ENCODE data around the gene CSTPP1.
A peak's percentile ranks its signal among the peaks of the same experiment; 100 is the strongest.

The CSTPP1 gene

GRCh38 chr11:47156333-47156732 lies 219.8 kb downstream of the CSTPP1 start:
- DNase-seq (ENCODE audit: low read depth in 1 of 2, low spot score in 1 of 2), result no peak

GRCh38 chr11:47156951-47157350 lies 220.4 kb downstream of the CSTPP1 start:
- no peak for DNase-seq (ENCODE audit: low read depth in 1 of 2, low spot score in 1 of 2)

- no peak for DNase-seq (ENCODE audit: low read depth in 1 of 2, low spot score in 1 of 2)
Observed at GRCh38 chr11:47157805-47158204, 221.2 kb downstream of the CSTPP1 start.

- DNase-seq (ENCODE audit: low read depth in 1 of 2, low spot score in 1 of 2), result no peak
Observed at GRCh38 chr11:47158242-47158641, 221.7 kb downstream of the CSTPP1 start.

DNA sequence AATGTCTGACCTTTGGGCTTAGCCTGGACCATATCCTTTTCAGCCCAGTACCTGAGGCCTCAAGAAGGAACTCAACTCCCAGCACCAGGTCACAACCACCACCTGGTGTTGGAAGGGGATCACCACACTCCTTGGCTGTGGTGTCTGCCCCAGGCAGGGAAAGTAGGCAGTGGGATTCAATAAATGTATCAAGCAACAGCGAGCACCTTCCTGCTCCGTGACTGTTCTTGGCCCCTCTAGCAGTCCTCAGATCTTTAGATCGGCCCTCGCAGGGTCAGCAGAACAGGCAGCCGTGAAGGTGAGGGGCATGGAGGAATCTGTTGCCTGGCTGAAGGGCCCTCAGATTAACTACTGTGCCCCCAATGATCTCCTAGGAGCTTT lies 224.2 kb downstream of the CSTPP1 start:
- no peak for DNase-seq (ENCODE audit: low read depth in 1 of 2, low spot score in 1 of 2)

DNA sequence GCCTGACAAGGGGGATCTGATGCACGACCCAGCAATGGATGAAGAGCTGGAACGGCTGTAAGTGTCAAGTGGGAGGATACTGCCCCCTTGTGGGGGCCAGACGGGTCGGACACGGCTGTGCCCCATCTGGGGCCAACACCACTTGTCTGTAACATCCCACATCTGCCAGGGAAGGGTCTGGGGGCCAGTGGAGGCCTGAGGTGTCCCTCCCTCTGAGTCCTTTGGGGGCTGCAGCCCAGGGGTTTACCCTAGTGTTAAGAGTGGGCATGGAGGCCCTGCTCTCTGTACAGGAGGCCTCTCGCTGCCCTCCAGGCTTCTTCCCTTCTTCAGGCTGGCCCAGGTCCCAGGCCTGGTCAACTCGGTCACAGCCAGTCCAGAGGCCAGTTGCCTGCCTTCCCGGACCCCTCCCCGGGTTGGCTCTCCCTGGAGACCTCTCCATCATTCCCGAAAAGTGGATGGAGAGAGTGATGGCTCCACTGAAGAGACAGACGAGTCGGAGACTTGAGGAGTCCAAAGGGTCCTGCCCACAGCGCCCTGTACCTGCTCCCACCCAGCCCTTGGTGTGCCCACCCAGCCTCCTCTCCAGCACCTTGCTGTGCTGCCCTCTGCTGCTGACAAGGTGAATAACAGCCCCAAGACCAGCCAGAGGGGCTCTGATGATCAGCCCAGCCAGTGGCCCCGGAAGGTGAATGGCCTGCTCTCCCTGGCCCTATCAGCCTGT lies 224.7 kb downstream of the CSTPP1 start:
- DNase-seq (ENCODE audit: low read depth in 1 of 2, low spot score in 1 of 2), result peak; percentile 25 to 39

GRCh38 chr11:47161890-47162289 lies 225.3 kb downstream of the CSTPP1 start:
- no peak for DNase-seq (ENCODE audit: low read depth in 1 of 2, low spot score in 1 of 2)

- no peak for DNase-seq (ENCODE audit: low read depth in 1 of 2, low spot score in 1 of 2)
Observed at GRCh38 chr11:47162426-47162825, 225.9 kb downstream of the CSTPP1 start.

DNA sequence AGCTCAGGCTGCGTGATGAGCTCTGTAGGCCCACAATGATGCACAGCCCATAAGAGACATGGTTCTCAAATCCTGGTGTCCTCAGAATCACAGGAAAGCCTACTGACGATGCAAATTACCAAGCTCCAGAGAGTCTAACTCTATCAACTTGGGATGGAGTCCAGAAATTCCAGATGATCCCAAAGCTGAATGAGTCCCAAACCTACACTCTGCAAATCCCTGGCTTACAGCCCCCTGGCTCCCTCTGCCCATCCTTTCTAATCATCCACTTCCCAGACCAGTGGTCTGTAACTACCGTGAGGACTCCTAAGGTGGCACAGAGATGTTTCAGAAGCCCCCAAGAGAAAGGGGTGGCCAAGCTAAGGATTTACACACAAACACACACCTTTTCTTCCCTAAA lies 226.6 kb downstream of the CSTPP1 start:
- no peak for DNase-seq (ENCODE audit: low read depth in 1 of 2, low spot score in 1 of 2)

- DNase-seq (ENCODE audit: low read depth in 1 of 2, low spot score in 1 of 2), result no peak
Observed at GRCh38 chr11:47163898-47164297, 227.3 kb downstream of the CSTPP1 start.

DNA sequence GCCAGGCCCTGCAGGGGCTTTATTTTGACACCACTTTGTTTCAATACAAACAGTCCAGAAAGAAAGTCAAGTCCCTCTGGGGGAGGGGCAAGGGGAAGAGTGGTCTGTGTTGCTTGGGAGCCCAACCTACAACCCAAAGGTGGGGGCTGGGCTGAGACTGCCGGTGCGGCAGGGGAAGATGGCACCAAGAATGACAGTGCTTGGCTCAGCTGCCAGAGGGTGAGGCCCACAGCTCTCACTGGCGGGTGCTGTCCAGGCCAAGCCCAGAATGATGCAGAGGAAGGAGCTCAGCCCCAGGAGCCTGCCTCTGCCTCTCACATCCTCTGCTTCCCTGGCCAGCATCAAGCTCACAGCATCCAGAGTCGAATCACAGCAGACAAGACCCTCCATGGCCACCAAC lies 227.8 kb downstream of the CSTPP1 start:
- DNase-seq (ENCODE audit: low read depth in 1 of 2, low spot score in 1 of 2), result no peak

DNA sequence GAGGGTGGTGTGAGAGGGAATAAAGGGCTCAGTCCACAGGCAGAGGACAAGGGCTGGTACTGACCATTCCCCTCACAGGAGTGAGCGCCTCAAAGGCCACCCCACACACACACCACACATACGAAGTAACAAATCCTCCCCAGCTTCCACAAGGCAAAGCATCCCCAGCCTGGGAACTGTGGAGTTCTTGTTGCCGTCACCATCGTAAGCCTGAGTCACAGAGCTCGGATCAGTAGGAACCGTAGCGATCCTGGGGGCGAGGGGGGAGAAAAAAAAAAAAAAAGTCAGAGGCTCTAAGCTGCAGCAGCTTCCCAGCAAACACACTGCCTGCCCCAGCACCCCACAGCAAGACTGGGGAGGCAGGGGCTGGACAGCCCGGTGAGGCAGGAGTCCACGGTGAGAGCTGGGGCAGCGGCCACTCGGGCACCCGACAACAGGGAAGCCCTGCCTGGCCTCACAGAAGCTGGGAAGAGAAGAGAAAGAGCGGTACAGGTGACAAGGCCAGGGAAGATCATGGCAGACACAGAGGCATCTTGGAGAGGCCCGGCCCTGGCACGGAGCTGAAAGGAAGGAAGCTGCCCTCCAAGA lies 228.8 kb downstream of the CSTPP1 start:
- no peak for DNase-seq (ENCODE audit: low read depth in 1 of 2, low spot score in 1 of 2)

DNA sequence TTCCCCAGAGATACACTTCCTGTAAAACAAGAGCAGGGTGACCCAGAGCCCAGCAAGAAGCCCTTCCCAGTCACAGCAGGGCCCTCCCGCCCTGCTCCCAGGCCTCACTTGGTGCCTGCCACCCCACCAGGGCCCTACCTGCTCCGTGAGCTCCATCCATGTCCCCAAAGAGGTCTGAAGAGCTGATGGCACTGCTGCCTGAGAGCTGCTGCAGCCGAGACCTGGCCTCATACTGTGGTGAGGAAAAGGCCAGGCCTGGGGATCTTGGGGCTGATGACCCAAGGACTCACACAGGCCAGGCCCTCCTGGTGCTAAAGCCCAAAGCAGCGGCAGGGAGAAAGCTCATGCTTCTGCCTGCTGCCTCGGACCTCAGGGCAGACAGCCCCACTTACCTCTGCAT lies 229.8 kb downstream of the CSTPP1 start:
- no peak for DNase-seq (ENCODE audit: low read depth in 1 of 2, low spot score in 1 of 2)

DNA sequence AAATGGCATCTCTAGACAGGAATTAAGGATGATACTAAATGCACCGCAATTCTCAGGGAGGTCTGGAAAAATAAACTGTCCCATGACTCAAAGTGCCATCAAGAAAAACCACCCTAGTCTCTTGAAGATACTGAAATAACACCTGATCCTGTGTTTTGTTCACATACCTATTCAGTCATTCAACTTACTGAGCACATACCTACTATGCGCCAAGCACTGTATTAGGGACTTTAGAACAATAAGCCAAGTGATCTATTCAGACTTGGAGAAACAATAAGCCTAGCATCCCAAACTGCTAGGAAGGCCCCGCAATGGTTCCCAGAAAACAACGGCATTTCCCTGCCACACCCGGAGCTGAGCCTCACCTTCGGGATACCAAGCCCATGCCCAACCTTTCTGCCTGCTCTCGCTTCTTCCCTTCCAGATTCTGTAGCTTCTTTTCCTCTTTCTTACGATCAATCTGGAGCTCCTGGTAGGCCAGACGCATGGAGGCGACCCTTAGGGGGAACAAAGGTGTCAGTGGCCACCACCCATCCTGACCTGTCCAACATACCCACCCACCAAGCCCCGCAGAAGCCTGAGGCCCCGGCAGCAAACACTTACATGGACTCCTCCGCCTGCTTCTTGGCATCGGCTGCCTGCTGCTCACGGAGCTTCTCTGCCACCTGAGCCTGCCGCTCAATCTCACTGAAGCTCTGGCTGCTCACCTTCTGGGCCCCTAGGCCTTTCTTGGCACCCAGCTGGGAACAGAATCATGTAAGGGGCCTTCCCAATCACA lies 234.7 kb downstream of the CSTPP1 start:
- no peak for DNase-seq (ENCODE audit: low read depth in 1 of 2, low spot score in 1 of 2)

DNA sequence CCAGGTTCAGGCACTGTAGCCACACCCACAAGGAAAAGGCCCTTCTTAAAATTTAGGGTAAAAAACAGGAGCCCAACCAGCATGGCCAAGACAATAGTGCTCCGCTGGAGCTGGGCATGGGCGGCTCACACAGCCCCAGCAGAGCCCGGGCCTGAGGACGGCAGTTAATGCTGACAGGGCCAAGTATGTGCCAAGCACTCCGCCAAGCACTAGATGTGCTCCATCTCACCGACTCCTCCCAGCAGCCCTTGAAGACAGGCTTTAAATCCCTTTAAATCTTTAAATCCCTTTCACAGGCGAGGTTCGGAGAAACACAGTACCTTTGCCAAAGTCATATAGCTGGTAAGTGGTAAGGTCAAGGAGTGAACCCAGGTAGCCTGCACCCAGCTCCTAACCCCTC lies 235.3 kb downstream of the CSTPP1 start:
- DNase-seq (ENCODE audit: low read depth in 1 of 2, low spot score in 1 of 2), result no peak

GRCh38 chr11:47172740-47173336 lies 236.3 kb downstream of the CSTPP1 start:
- DNase-seq (ENCODE audit: low read depth in 1 of 2, low spot score in 1 of 2), result no peak

- DNase-seq (ENCODE audit: low read depth in 1 of 2, low spot score in 1 of 2), result no peak
Observed at GRCh38 chr11:47175746-47176327, 239.3 kb downstream of the CSTPP1 start.

DNA sequence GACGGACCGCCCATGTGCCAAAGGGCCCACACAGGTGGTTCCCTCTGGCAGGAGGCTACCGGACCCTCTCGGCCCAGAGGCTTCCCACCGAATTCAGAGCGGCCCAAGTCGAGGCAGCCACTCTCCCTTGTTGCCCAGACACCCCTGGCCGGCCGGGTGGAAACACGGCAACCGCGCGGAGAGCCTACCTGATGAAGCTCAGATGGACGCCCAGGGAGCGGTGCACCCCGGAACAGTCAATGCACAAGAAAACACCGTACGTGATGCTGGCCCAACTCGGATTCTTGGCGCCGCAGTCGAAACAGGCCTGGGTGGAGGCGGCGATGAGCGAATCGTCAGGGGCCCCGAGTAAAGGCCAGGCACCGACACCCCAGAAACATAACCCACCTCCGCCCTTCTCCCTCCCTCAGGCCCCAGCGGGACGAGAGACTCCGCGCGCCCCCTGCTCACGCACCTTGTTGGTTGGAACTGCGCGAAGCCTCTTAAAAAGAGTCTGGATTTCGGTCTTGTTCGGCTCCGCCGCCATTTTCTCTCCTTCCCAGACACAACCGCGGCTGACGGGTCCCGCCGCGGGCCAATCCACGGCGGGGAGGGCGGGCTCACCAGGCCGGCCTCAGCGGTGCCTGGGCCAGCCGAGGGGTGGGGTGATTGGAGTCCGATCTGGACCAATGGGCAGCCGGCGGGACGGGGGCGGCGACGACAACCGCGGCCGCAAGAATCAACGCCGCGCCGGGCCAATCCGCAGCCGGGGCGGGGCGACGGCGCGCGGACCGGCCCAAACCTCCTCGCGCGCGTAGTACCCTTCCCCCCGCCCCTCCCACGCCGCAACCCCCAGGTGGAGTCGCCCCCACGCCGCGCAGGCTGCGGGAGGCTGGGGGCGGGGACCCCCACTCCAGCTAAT lies 240.0 kb downstream of the CSTPP1 start, which contains the start of gene ARFGAP2:
Gene ARFGAP2, minus strand, starts transcription at position 552 of the 901 bp plus-strand sequence. Its CDS starts 26 bp downstream, at position 526.
- DNase-seq (ENCODE audit: low read depth in 1 of 2, low spot score in 1 of 2), result peak; percentile 88 to 94

DNA sequence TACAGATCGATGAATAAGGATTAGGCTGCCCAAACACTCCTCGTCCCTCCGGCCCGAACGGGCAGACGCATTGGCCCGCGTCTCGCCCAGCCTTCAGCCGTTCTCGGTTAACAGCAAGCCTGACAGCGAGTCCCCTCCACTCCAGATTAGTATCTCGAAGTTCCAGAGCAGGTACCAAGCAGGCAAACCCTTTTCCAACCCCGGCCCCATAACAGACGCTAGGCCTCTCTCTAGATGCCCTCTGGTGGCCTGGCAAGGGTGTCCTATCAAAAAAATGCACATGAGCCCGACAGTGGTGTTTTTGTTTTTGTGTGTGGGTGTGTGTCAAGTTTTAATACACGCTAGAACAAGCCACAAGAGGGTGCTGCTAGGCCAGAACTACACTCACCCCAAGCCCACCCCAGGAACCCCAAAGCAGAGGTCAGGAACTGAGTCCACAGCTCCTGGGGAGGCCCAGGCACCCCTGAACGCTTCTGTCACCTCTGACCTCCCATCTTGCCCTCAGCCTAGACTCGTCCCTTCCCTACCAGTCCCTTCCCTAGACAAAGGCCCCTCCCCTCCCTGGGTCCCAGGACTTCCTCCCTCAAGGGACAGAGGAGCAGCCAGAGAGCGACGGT lies 240.8 kb downstream of the CSTPP1 start:
- peak in 1 of 2 donors; percentile 71 for DNase-seq (ENCODE audit: low read depth in 1 of 2, low spot score in 1 of 2)

- DNase-seq (ENCODE audit: low read depth in 1 of 2, low spot score in 1 of 2), result no peak
Observed at GRCh38 chr11:47177846-47178245, 241.3 kb downstream of the CSTPP1 start.
